Fibroblast of mammary gland (primary cell): ENCODE measurements around the gene ANGPTL2.
A peak's percentile ranks its signal among the peaks of the same experiment; 100 is the strongest.

Experiments
- DNase-seq: peaks from one replicate; pipeline ENCODE4 v3.0.0-alpha.2; 2010; ENCODE audit warnings: low read depth
- H3K4me3 ChIP-seq: 2 replicates; pipeline ENCODE4 v1.5.1; 2011; ENCODE audit warnings: low read depth, mild to moderate bottlenecking, low read length, moderate library complexity; ENCODE audit not compliant: control insufficient read depth
- TF ChIP-seq, protein P1 (sequence below): conservative IDR thresholded peaks from 2 replicates; pipeline ENCODE4 v1.5.1; 2011; ENCODE audit warnings: low read depth, low read length, inconsistent platforms; ENCODE audit not compliant: control insufficient read depth, insufficient read depth

ANGPTL2 gene

DNA sequence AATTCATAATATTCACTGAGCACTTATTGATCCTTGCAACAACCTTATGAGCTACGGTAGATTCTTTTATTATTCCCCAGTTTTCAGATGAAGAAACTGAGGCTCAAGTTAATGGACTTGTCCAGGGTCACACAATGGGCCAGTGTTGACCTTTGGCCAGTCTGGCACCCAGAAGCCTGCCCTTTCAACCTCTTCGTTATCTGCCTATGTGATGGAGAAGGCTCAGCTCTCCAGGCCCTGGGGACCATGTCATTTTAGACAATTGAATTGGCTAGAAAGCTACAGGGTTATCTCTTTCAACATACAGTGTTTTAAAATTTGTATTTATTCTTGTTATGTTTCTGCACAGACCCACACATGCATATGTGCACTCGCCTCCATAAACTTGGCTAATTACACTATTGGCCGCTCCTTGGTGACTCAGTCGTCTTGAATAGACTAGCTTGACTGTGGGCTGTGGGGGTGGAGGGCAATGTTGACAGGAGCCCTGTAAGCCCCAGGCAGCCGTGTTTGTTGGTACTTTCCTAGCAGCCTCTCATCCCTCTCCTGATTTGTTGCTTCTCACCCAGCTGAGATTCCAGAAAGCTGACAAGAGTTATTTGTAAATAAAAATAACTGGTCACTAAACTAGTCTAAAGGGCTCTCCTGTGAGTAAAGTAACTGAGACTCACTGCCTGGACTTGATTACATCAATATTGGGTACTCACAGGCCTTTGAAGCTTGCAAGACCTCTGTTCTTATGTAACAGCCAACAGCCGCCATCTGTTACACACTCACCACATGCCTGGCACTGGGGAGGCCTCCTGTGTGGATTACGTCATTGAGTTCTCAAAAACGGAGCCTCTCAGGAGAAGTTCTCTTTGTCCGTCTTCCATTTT is 8.5 kb upstream of the ANGPTL2 start:
- peak; percentile 99 for DNase-seq
- no peak overlapping the region for H3K4me3 ChIP-seq
- TF ChIP-seq, protein P1, sequence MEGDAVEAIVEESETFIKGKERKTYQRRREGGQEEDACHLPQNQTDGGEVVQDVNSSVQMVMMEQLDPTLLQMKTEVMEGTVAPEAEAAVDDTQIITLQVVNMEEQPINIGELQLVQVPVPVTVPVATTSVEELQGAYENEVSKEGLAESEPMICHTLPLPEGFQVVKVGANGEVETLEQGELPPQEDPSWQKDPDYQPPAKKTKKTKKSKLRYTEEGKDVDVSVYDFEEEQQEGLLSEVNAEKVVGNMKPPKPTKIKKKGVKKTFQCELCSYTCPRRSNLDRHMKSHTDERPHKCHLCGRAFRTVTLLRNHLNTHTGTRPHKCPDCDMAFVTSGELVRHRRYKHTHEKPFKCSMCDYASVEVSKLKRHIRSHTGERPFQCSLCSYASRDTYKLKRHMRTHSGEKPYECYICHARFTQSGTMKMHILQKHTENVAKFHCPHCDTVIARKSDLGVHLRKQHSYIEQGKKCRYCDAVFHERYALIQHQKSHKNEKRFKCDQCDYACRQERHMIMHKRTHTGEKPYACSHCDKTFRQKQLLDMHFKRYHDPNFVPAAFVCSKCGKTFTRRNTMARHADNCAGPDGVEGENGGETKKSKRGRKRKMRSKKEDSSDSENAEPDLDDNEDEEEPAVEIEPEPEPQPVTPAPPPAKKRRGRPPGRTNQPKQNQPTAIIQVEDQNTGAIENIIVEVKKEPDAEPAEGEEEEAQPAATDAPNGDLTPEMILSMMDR = no peak

DNA sequence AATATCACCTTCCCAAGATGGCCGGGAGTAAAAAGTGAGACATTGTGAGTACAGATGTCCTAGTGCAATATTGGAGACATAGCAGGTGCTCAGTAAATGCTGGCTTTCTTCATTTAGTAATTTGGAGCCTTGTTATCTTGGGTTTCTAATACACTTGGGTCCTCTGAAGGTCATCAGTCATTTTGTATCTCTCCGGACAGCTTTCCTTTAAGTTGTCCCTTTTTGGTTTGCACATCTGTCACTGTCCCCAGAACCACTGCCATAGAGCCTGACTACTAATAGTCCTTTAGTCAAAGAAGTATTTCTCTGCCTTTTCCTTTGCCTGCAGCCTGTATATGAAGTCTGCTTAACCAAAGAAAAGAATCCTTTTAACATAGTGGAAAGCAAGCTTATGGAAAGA is 7.8 kb upstream of the ANGPTL2 start:
- TF ChIP-seq, protein P1 = no peak
- DNase-seq = no peak

DNA sequence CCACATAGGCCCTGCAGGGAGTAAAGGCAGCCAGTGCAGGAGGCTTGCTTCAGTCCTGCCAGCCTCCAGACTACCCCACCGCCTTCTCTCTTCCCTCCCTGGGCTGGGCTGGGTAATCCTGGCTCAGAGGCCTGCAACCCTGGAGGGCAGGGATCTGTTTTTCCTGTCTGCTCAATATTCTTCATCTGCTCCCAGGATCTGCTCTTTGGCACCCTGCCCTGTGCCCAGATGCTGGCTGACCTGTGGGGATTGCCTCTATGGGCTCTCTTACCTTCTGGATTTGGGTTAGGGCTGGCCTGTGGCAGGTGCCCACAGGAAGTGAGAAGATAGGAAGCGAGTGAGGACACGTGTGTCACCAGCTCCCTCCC is 7.3 kb upstream of the ANGPTL2 start:
- no peak for DNase-seq
- H3K4me3 ChIP-seq = no peak overlapping the region
- TF ChIP-seq, protein P1 = no peak

More for the DNA sequence above, 7.8 kb upstream of the ANGPTL2 start:
- no peak overlapping the region for H3K4me3 ChIP-seq

DNA sequence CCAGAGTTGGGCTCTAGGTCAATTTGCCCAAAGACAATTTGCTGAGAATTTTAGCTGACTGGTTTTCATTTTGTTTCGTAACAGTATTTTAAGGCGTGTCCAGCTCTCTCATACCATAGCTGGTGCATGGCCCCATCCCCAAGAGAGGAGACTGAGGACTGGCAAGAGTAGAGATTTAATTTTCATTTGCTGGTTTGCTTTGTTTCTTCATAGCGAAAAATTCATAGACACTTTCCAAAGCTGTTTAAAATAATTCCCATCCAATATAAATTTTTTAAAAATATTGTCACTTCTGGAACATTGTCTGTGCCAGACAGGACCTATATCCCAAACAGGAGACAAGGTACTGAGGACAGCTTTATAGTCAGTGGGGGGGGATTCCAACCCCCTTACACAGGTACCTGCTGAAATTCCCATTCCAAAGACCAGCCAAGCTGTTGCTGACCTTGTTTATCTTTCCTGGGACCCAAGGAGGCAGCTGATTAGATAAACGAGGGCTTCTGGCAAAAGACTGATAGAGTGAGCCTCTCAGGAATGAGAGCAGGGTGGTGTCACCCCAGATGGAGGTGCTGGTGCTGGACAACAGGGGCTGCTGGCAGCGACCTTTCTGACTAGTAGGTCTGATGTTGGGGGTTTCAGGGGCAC is 6.8 kb upstream of the ANGPTL2 start:
- TF ChIP-seq, protein P1 = no peak
- no peak overlapping the region for H3K4me3 ChIP-seq
- DNase-seq = no peak

DNA sequence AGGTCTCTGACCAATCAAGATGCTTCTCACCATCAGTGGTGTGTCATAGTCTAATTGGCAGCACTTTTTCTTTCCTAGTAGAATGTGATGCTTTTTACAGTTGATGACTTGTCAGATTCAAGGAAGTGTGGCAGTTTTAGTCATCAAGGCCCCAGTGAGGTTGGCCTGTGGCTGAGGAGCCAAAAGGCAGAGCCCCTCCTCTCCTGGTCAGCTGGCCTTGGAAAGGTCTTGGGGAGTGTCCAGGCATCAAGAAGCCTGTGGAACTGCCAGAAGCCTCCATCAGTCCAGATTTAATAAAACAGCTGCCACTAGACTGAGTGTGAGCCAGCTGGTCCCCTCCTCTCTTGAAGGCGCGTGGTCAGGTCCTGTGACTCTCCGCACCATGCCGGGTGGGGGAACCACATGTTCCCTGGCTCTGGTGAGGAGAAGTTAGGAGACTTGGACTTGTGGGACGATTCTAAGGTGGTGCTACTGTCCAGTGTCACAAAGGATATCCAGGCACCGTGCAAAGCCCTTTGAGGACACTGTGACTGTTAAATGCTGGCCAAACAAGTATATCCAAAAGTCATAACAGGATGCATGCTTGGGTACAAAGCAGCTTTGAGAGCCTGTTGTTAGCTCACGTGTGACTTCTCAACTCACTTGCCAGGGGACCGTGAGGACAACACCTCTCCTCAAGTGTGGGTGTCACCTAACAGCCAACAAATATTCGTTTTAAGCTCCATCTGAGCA is 6.1 kb upstream of the ANGPTL2 start:
- H3K4me3 ChIP-seq = no peak overlapping the region
- TF ChIP-seq, protein P1 = no peak
- DNase-seq = peak; percentile 69

DNA sequence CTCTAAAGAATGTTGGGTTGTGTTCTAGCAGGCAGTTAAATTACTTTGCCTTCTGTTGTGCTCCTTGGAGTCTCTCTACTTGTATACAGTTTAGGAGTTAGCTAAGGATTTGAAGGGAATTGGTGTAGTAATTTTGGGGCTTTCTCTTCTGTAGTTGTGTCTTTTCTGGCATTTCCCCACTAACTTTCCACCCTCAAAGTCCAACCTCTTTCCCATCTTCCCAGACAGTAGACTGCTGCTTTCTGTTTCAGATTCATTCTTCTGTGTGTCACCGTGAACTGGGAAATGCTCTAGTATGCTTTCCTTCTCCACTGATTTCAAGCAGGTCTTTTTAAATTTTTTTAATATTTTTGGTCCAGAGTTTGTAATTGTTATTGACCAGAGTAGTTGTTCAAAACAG is 4.5 kb upstream of the ANGPTL2 start:
- no peak for DNase-seq
- TF ChIP-seq, protein P1 = no peak
- H3K4me3 ChIP-seq = no peak overlapping the region
